Activated CD8-positive, alpha-beta T cell treated with anti-CD3 and anti-CD28 coated beads, Interleukin-2, amount 10 ng/mL, durations not matched to agents 7 days and 5 days (primary cell): ENCODE measurements around the gene SMIM7. TPM values are rescaled to one million over a fixed set of nuclear protein-coding genes. Genes with fewer than 3 reads are reported as not detected.
"Not testable (repeated sequence)": the region's sequence is repeated elsewhere in the genome, so short reads cannot be mapped to it uniquely, and the experiment has no call there.

Experiments
- ATAC-seq: fragments of 150-1000 bp; cut with Tn5 transposase; one replicate; pipeline ENCODE4 v1.10.0; 2021; ENCODE audit warnings: moderate library complexity
- CTCF ChIA-PET: fragments of 350-600 bp; sonication (Branson Sonifier 250); formaldehyde crosslinking; loops from one replicate; lab custom pipeline; 2021; ENCODE audit warnings: antibody characterized with exemption; lab: Charles Lee
- POLR2A ChIA-PET: fragments of 350-600 bp; sonication (Branson Sonifier 250); formaldehyde crosslinking; loops from one replicate; lab custom pipeline; 2021; ENCODE audit warnings: antibody characterized with exemption; lab: Charles Lee
- DNase-seq: peaks from one replicate; pipeline ENCODE4 v3.0.0-alpha.2; 2020
- H3K27ac Mint-ChIP-seq: one replicate; pipeline ENCODE4 v1.8.0; 2021; ENCODE audit warnings: mild to moderate bottlenecking, mixed read lengths
- H3K27me3 Mint-ChIP-seq: one replicate; pipeline ENCODE4 v1.8.0; 2021; ENCODE audit warnings: low read depth, mixed read lengths
- H3K36me3 Mint-ChIP-seq: one replicate; pipeline ENCODE4 v1.8.0; 2021; ENCODE audit warnings: low read depth, mixed read lengths
- H3K4me1 Mint-ChIP-seq: one replicate; pipeline ENCODE4 v1.8.0; 2021; ENCODE audit warnings: low read depth, mixed read lengths
- H3K4me3 Mint-ChIP-seq: one replicate; pipeline ENCODE4 v1.8.0; 2021; ENCODE audit warnings: mild to moderate bottlenecking, mixed read lengths
- H3K9me3 Mint-ChIP-seq: one replicate; pipeline ENCODE4 v1.8.0; 2022; ENCODE audit warnings: mixed read lengths; ENCODE audit not compliant: insufficient read depth
- total RNA-seq, 2 experiments: library from RNA; stranded (reverse); gene quantifications; one replicate each; pipeline ENCODE4 v1.2.3, GENCODE V29; 2021

SMIM7 gene
- total RNA-seq, 2 experiments from 2014 or later: 51.5 to 53.5 TPM

GRCh38 chr19:16654140-16654539, 5.8 kb downstream of the SMIM7 start:
- no peak overlapping the region for H3K4me3 Mint-ChIP-seq
- ChIA-PET POLR2A (interaction anchor here (0.6 kb wide), 1 partner anchor 88 kb away, joined by 3 read pairs; no protein-coding TSS in a partner anchor), CTCF (interaction anchor here (0.9 kb wide), 1 partner anchor 30 kb away, joined by 3 read pairs; no protein-coding TSS in a partner anchor)
- ATAC-seq (no peak), DNase-seq (no peak)
- no peak overlapping the region for H3K27ac Mint-ChIP-seq
- H3K9me3 Mint-ChIP-seq: no peaks in the 10 kb centered on the region
- no peaks in the 10 kb centered on the region for H3K27me3 Mint-ChIP-seq
- H3K36me3 Mint-ChIP-seq: peaks cover 80% of the 10 kb centered on the region
- peaks cover 50% of the 10 kb centered on the region for H3K4me1 Mint-ChIP-seq

DNA sequence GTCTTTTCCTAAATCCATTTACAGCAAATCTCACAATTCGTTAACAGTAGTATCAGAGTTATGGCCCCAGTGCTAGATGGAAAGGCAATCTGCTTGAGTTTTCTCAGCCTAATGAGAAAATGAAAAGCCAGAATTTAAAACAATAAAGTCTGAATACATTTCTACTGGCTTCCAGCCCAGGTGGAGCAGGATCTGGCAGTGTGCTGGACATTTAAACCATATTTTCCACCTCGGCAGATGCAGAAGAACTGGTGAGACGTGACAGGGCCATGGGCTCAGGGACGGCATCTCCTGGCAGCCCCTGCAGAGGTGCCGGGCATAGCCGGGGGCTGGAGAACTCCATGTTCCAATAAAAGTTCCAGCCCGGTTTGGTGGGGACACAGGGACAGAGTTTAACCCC, 7.1 kb downstream of the SMIM7 start:
- no peaks in the 10 kb centered on the region for H3K9me3 Mint-ChIP-seq
- peaks cover 80% of the 10 kb centered on the region for H3K36me3 Mint-ChIP-seq
- CTCF ChIA-PET: no interaction called here
- no peak overlapping the region for H3K4me3 Mint-ChIP-seq
- H3K4me1 Mint-ChIP-seq: peaks cover 41% of the 10 kb centered on the region
- no peak overlapping the region for H3K27ac Mint-ChIP-seq
- no peaks in the 10 kb centered on the region for H3K27me3 Mint-ChIP-seq
- no peak for ATAC-seq
- POLR2A ChIA-PET: interaction anchor here (1.0 kb wide), 1 partner anchor 90 kb away, joined by 3 read pairs; no protein-coding TSS in a partner anchor
- DNase-seq: no peak

GRCh38 chr19:16651421-16652188, 8.3 kb downstream of the SMIM7 start:
- POLR2A ChIA-PET, DNase-seq, ATAC-seq, H3K9me3 Mint-ChIP-seq, H3K4me3 Mint-ChIP-seq, H3K27me3 Mint-ChIP-seq, CTCF ChIA-PET: not testable (repeated sequence)
- peaks cover 34% of the 10 kb centered on the region for H3K4me1 Mint-ChIP-seq
- H3K27ac Mint-ChIP-seq: peak overlapping the region; percentile 26
- H3K36me3 Mint-ChIP-seq: peaks cover 76% of the 10 kb centered on the region

- no peak for ATAC-seq
- Mint-ChIP-seq H3K27ac (no peak overlapping the region), H3K27me3 (no peaks in the 10 kb centered on the region), H3K36me3 (peaks cover 74% of the 10 kb centered on the region), H3K9me3 (no peaks in the 10 kb centered on the region), H3K4me3 (no peak overlapping the region), H3K4me1 (peaks cover 27% of the 10 kb centered on the region)
- ChIA-PET POLR2A (no interaction called here), CTCF (no interaction called here)
- no peak for DNase-seq
Observed at GRCh38 chr19:16650821-16651220, 9.1 kb downstream of the SMIM7 start.

DNA sequence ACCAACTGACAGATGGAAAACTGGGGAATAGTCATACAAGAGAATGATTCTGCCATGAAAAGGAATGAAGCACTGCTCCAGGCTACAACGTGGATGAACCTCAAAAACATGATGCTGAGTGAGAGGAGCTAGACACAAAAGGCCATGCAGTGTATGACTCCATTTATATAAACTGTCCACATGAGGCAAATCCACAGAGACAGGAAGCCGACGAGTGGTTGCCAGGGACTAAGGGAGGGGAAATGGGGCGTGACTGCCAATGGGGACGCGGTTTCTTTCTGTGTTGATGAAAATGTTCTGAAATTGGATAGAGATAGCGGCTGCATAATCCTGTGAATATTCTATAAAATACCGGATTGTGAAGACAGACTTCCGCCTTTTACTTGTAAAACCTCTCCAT, 10.2 kb downstream of the SMIM7 start:
- ChIA-PET POLR2A (interaction anchor here (0.9 to 1.2 kb wide), 2 partner anchors 11 to 40 kb away, joined by 3 read pairs; partner anchors contain the start of gene TMEM38A), CTCF (no interaction called here)
- no peaks in the 10 kb centered on the region for H3K27me3 Mint-ChIP-seq
- no peak overlapping the region for H3K4me3 Mint-ChIP-seq
- peaks cover 72% of the 10 kb centered on the region for H3K36me3 Mint-ChIP-seq
- no peaks in the 10 kb centered on the region for H3K9me3 Mint-ChIP-seq
- peaks cover 23% of the 10 kb centered on the region for H3K4me1 Mint-ChIP-seq
- ATAC-seq (no peak), DNase-seq (no peak)
- H3K27ac Mint-ChIP-seq: no peak overlapping the region

DNA sequence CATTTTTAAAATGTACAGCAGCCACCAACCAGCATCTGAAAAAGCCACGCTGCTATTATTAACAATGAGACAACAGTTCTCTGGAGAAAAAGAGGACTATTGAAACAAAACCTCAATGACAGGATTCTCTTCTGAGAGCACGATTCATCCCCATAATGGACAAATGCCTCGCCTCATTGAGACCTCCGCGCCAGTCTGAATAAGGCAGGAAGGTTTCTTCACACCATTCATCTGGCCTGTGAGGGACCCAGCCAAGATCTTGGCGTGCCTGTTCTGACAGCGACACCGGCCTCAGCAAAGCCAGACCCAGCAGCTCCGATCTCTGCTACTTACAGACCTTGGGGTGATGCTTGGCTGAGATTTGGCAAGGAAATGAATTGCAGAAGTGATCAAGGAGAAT, 14.8 kb downstream of the SMIM7 start:
- POLR2A ChIA-PET: no interaction called here
- no peaks in the 10 kb centered on the region for H3K9me3 Mint-ChIP-seq

GRCh38 chr19:16641695-16642094, 18.2 kb downstream of the SMIM7 start:
- Mint-ChIP-seq H3K4me3 (no peak overlapping the region), H3K4me1 (peaks cover 9% of the 10 kb centered on the region), H3K36me3 (peaks cover 64% of the 10 kb centered on the region), H3K27me3 (no peaks in the 10 kb centered on the region), H3K27ac (no peak overlapping the region), H3K9me3 (no peaks in the 10 kb centered on the region)
- ChIA-PET POLR2A (no interaction called here), CTCF (no interaction called here)
- DNase-seq: no peak
- no peak for ATAC-seq

More for the DNA sequence above, 14.8 kb downstream of the SMIM7 start:
- Mint-ChIP-seq H3K27me3 (no peaks in the 10 kb centered on the region), H3K36me3 (peaks cover 61% of the 10 kb centered on the region), H3K4me1 (peaks cover 8% of the 10 kb centered on the region), H3K27ac (no peak overlapping the region), H3K4me3 (no peak overlapping the region)
- DNase-seq (no peak), ATAC-seq (no peak)
- CTCF ChIA-PET: no interaction called here

GRCh38 chr19:16640951-16641350, 19.0 kb downstream of the SMIM7 start:
- H3K27ac Mint-ChIP-seq: no peak overlapping the region
- no peaks in the 10 kb centered on the region for H3K27me3 Mint-ChIP-seq
- peaks cover 60% of the 10 kb centered on the region for H3K36me3 Mint-ChIP-seq
- no peak overlapping the region for H3K4me3 Mint-ChIP-seq
- H3K4me1 Mint-ChIP-seq: peaks cover 9% of the 10 kb centered on the region
- no peaks in the 10 kb centered on the region for H3K9me3 Mint-ChIP-seq
- ChIA-PET POLR2A (no interaction called here), CTCF (no interaction called here)
- no peak for DNase-seq
- ATAC-seq: no peak

DNA sequence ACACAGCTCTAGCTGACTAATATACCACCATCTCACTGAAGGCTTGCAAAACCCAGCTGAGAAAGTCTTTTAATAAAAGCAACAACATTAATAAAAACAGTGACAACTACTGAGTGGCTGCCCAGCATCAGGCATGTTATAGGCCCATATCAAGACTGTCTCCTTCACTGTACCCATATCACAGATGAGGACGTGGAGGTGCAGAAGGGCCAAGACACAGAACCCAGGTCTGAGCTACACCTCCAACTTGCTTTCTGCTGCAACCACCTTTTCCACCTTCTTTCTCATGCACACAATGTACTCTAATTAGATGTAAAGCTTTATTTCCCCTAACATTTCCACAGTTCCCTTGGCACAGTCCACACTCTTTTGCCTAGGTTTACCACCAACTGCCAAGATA, 21.3 kb downstream of the SMIM7 start:
- DNase-seq: no peak
- POLR2A ChIA-PET: interaction anchor here (0.9 to 1.6 kb wide), 2 partner anchors 10 to 19 kb away, joined by 3 read pairs; partner anchors contain the start of gene MED26
- peaks cover 9% of the 10 kb centered on the region for H3K4me1 Mint-ChIP-seq
- peak overlapping the region; percentile 31 for H3K27ac Mint-ChIP-seq
- ATAC-seq: no peak
- no peaks in the 10 kb centered on the region for H3K9me3 Mint-ChIP-seq
- CTCF ChIA-PET: no interaction called here
- no peak overlapping the region for H3K4me3 Mint-ChIP-seq
- H3K36me3 Mint-ChIP-seq: peaks cover 56% of the 10 kb centered on the region
- no peaks in the 10 kb centered on the region for H3K27me3 Mint-ChIP-seq

DNA sequence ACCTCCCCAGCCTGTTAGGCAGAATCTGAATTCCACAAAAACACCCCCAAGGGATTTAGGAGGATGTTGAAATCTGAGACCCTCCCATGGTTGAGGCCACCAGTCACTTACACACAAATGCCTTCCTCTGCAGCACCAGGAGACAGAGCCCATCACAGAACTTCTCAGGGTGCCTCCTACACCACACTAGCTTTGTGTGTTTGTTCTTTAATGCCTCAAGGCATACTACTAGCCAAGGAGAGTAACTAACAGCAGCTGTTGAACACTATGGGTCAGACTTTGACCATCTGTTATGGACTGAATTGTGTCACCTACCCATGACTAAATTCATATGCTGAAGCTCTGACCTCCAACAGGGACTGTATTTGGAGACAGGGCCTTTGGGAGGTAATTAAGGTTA, 22.4 kb downstream of the SMIM7 start:
- Mint-ChIP-seq H3K36me3 (peaks cover 45% of the 10 kb centered on the region), H3K27me3 (no peaks in the 10 kb centered on the region), H3K4me3 (no peak overlapping the region), H3K9me3 (no peaks in the 10 kb centered on the region), H3K27ac (peak overlapping the region; percentile 18), H3K4me1 (peaks cover 9% of the 10 kb centered on the region)
- CTCF ChIA-PET: no interaction called here
- ATAC-seq (no peak), DNase-seq (no peak)
- POLR2A ChIA-PET: no interaction called here

GRCh38 chr19:16631465-16631864, 28.5 kb downstream of the SMIM7 start:
- no peak overlapping the region for H3K4me3 Mint-ChIP-seq
- H3K4me1 Mint-ChIP-seq: peaks cover 21% of the 10 kb centered on the region
- DNase-seq (no peak), ATAC-seq (no peak)
- peaks cover 39% of the 10 kb centered on the region for H3K36me3 Mint-ChIP-seq
- H3K27ac Mint-ChIP-seq: peak overlapping the region; percentile 43
- POLR2A ChIA-PET: no interaction called here
- H3K27me3 Mint-ChIP-seq: no peaks in the 10 kb centered on the region
- CTCF ChIA-PET: no interaction called here
- H3K9me3 Mint-ChIP-seq: no peaks in the 10 kb centered on the region

DNA sequence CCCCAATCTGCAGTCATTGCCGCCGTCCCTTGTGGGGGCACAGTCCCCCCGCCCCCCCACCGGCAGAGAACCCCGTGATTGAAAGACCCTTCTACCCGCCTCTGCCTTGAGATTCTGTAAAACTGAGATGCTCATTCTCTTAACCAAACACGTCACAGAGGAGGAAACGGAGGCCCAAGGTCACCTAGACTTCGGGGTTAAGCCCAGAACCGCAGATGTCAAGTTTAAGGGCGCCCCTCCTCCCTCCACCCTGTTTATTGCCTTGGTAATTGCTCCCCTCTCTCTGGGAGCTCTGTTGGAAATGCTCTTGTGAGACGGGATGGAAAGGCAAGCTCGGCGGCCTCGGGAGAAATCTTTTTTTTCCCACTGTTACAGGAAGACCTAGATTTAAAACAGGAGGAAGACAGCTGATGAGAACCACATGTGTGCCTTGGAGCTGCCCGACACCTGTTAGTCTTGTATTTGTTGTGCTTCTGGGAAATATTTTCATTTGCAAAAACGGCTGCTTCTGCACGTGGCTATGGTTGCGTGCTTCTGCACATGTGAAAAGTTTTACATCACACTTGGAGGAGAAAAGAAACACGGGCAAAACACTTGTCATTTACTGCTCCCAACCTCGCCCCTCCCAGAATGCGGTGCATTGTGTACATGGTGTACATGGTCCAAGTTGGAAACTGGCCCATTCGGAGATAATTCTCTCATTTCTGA, 30.8 kb downstream of the SMIM7 start:
- Mint-ChIP-seq H3K27me3 (no peaks in the 10 kb centered on the region), H3K27ac (peak overlapping the region; percentile 100), H3K4me3 (peak overlapping the region; percentile 99), H3K36me3 (peaks cover 48% of the 10 kb centered on the region), H3K4me1 (peaks cover 43% of the 10 kb centered on the region), H3K9me3 (no peaks in the 10 kb centered on the region)
- CTCF ChIA-PET: interaction anchor here (0.7 to 1.1 kb wide), 2 partner anchors 11 to 86 kb away, joined by 3 read pairs; no protein-coding TSS in a partner anchor
- DNase-seq (peak; percentile 35), ATAC-seq (peak; percentile 9)
- POLR2A ChIA-PET: interaction anchor here (0.6 to 3.9 kb wide), 12 partner anchors 10 to 89 kb away, joined by 3 to 27 read pairs (median 6); partner anchors contain the start of genes CHERP, SLC35E1, SMIM7 and TMEM38A
